GM11168 (cell line): Measurements from ENCODE around the gene MTA1.

Source experiments
- in situ Hi-C: fragments of 300-500 bp; cut with MboI; formaldehyde crosslinking; loops from one replicate; pipeline ENCODE4 v1.12.0; 2022; ENCODE audit warnings: low sequenced_read_pairs; ENCODE audit not compliant: unreplicated experiment

MTA1 gene

GRCh38 chr14:105419195-105420091 is at the start of gene MTA1:
Gene MTA1 (plus strand): TSS chr14:105419827. CDS start chr14:105420036, 209 bp downstream.
- in situ Hi-C loops: no loop called here

GRCh38 chr14:105374389-105374788 is 45.2 kb upstream of the MTA1 start:
- in situ Hi-C loops: loop anchor here (5.0 to 10.0 kb wide), 2 partner anchors 100 to 153 kb away; partner anchors contain the start of genes CRIP2 and TMEM121

- in situ Hi-C loops: loop anchor here (10.0 kb wide), 1 partner anchor 99 kb away; the partner anchor contains the start of gene CRIP2
These were observed 44.0 kb upstream of the MTA1 start for GRCh38 chr14:105375635-105376057.

DNA sequence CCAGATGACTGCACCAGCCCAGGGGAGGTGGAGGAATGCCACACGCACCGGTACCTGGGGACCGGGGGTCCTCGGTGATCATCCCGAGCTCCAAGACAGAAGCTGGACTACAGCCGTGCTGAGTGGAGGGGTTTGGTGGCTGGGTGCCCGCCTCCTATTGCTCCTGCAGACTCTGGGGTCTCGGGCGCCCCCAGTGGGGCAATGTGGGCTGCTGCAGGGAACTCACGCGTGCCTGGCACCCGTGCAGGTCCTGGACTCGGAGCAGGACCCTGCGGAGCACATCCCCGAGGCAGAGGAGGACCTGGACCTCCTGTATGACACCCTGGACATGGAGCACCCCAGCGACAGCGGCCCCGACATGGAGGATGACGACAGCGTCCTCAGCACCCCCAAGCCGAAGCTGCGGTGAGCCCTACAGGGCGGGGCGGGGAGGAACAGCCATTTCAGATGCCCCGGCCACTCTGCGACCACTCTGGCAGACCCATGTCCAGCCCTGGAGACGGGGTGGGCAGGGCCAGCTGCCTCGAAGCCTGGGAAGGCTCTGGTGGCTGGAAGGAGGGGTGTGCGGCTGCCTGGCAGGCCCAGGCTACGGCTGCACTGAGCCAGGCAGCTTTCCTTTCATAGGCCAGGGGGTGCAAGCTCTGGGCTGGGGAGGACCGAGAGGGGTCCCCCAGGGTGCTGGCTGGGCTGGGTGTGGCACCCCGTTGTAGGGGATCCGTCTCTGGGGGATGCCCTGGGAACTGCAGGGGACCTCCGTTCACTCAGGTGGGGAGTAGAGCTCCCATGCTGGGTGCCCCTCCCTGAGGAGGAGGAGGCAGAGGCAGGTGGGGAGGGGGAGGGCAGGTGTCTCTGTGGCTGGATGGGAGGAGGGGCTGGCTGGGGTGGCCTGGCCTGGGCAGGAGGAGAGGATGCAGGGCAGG is 42.8 kb upstream of the MTA1 start:
- in situ Hi-C loops: loop anchor here (10.0 kb wide), 1 partner anchor 98 kb away; the partner anchor contains the start of gene CRIP2

GRCh38 chr14:105377555-105378182 is 42.0 kb upstream of the MTA1 start:
- in situ Hi-C loops: loop anchor here (10.0 kb wide), 1 partner anchor 97 kb away; the partner anchor contains the start of gene CRIP2

DNA sequence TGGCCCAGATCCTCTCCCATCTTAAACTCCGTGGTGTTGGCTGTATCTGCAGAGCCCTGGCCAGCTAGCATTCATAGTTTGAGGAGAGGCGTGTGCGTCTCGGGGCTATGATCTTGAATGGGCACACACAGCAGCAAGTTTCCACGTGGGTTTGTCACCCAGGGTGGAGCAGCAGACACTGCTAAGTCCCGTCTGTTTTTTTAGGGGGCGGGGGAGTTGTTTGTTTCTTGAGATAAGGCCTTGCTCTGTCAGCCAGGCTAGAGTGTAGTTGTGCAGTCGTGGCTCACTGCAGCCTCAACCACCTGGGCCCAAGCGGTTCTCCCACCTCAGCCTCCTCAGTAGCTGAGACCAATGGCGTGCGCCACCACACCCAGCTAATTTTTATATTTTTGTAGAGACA is 41.4 kb upstream of the MTA1 start:
- in situ Hi-C loops: loop anchor here (10.0 kb wide), 1 partner anchor 97 kb away; the partner anchor contains the start of gene CRIP2

DNA sequence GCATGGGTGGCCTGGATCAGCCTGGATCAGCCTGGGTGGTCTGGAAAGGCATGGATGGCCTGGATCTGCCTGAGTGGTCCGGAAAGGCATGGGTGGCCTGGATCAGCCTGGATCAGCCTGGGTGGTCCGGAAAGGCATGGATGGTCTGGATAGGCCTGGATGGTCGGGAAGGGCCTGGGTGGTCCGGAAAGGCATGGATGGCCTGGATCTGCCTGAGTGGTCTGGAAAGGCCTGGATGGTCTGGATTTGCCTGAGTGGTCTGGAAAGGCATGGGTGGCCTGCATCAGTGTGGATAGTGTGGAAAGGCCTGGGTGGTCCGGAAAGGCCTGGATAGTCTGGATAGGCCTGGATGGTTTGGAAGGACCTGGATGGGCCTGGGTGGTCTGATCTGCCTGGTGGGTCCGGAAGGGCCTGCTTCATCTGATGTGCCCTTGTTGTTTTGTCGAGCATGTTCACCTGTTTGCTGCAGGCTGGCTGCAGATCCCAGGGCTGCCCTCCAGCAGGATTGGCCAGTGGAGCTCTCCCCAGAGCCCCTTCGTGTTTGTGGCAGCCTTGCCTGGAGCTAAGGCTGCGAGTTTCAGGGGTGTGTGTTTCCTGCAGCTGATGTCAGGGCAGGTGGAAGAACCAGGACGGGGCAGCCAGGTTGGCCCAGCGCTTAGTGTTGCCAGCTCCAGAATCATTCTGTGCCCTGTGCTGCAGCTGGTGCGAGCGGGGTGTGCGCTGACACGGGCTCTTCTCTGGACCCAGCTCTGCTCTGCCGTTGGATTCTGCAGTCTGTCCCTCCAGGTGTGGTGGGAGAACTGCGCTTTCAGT is 40.5 kb upstream of the MTA1 start:
- in situ Hi-C loops: loop anchor here (10.0 kb wide), 1 partner anchor 96 kb away; the partner anchor contains the start of gene CRIP2

DNA sequence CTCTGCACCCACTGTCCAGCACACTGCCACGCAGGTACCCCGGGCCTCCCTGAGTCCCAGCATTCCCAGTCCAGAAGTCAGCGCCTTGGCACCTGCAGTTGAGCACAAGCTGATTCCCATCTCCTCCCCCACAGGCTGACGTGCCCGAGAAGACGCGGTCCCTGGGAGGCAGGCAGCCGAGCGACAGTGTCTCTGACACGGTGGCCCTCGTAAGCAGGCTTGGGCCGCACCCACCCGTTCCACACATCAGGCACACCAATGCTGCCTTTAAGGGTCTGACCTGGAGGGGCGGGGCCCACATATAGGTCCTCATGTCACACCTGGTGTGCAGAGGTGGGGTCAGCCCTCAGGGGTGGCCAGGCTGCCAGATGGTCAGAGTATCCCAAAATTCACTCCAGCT is 39.7 kb upstream of the MTA1 start:
- in situ Hi-C loops: loop anchor here (10.0 kb wide), 1 partner anchor 95 kb away; the partner anchor contains the start of gene CRIP2

DNA sequence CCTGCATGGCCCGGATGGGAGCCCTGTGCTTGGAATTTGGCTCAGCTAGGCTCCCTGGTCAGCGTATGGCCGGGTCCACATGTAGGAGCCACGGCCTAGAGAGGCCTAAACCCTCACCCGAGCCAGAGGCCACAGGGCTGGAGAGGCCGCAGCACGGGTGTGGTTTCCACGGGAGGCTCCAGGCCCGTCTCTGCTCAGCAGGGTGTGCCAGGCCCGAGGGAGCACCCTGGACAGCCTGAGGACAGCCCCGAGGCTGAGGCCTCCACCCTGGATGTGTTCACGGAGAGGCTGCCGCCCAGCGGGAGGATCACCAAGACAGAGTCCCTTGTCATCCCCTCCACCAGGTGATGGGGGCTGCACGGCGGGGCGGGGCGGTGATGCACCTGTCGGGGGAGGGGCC is 38.9 kb upstream of the MTA1 start:
- in situ Hi-C loops: no loop called here

- in situ Hi-C loops: no loop called here
These were observed 37.9 kb upstream of the MTA1 start for GRCh38 chr14:105381446-105382342.

GRCh38 chr14:105382343-105383082 is 37.1 kb upstream of the MTA1 start:
- in situ Hi-C loops: no loop called here

- in situ Hi-C loops: no loop called here
These were observed 36.4 kb upstream of the MTA1 start for GRCh38 chr14:105383083-105383730.

DNA sequence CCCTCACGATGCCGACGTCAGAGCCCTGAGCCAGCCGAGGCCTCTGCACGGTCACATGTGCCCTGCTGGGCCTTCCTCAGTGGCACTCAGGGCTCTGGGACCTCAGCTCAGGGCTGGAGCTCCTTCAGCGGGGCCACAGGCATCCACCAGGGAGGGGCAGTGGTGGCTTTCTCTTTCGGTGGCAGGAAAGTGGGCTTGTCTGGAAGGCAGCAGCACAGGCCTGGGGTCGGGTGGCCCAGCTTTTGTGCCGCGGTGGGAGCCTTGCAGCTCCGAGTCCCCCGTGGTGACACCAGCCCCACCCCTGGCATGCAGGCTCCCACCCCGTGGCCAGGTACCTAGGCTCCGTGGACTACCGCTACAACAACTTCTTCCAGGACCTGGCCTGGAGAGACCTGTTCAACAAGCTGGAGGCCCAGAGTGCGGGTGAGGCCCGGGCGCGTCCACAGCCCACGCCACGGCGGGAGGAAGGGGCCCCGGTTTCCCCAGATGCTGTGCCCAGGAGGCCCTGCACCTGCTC is 35.5 kb upstream of the MTA1 start:
- in situ Hi-C loops: no loop called here

DNA sequence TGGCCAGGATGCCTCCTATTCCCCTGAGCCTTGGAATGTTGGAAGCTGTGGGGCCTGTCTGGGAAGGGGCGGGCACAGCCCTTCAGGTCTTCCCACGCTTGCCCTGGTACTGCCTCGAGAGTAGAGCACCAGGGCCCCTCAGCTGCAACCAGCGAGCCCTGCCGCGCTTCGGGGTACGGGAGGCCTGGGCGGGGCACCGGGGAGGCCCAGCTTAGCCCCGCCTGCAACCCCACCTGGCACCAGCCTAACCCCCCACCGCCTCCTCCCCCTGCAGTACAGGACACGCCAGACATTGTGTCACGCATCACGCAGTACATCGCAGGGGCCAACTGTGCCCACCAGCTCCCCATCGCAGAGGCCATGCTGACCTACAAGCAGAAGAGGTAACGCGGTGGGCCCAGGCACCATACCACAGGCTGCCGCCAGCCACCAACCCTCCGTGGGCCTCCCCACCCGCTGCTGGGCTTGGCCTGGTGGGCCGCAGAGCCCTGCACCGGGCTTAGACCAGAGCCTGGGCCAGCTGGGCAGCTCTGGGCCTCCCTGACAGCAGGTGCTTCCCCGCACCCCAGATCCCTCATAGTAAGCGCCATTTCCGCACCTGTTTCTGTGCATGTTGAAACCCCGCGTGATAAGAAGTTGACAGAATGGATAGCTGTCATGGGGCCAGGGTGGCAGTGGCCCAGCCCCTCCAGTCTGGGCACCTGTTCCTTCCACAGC is 34.9 kb upstream of the MTA1 start:
- in situ Hi-C loops: no loop called here

GRCh38 chr14:105385322-105385637 is 34.3 kb upstream of the MTA1 start:
- in situ Hi-C loops: no loop called here

DNA sequence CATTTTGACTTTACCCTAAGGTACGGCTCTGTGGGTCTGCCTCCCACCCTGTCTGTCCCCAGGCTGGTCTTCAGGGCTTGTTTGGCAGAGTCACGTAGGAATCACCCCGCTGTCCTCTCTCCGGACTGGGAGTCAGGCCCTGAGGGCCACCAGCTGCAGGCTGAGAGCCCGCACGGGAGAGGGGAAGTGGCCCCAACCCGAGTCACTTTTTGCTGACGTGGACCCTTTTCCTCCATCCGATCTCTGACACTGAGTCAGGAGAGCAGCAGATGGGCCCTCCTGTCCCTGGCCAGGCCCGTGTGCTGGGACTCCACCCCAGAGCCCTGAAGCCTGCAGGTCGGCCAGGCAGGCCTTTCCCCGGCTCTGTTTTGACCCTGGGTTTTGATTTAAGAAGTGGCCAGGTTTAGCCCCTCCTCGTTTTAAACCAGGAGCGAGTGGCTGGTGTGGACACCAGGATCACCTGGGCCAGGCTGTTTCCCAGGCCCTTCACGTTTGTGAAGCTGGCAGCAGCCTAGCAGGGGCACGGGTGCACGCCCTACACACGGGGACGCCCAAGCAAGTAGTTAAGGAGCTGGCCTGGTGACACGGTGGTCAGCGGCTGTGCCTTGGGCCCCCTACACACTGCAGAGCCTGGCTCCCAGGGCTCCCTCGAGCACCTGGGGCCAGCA is 33.8 kb upstream of the MTA1 start:
- in situ Hi-C loops: no loop called here
